SK-N-SH (cell line): ENCODE measurements around the gene PLA2G7. TPM values are rescaled to one million over a fixed set of nuclear protein-coding genes. Genes with fewer than 3 reads are reported as not detected.

Source experiments
- CTCF ChIA-PET: fragments of 300-600, 350-600 bp; formaldehyde crosslinking; extraction: SDS; loops from one replicate; lab custom pipeline; 2021; lab: Yijun Ruan, JAX
- POLR2A ChIA-PET: fragments of 350-600 bp; sonication (Branson Sonifier 250); formaldehyde crosslinking; extraction: SDS; loops from one replicate; lab custom pipeline; 2020; ENCODE audit warnings: antibody characterized with exemption, inconsistent platforms; lab: Yijun Ruan, JAX
- DNase-seq: peaks from one replicate; pipeline ENCODE4 v3.0.0; 2012
- H2AFZ ChIP-seq: fragments of 200-600 bp; sonication (generic); 2 replicates; pipeline ENCODE4 v1.8.1; 2016; ENCODE audit warnings: antibody characterized with exemption, mild to moderate bottlenecking, low read depth
- H3F3A ChIP-seq: fragments of 200-600 bp; sonication (generic); replicated peaks from 2 replicates; pipeline ENCODE3; 2016; ENCODE audit warnings: antibody characterized with exemption, mild to moderate bottlenecking; ENCODE audit not compliant: insufficient read depth
- H3K27ac ChIP-seq, 2 experiments: fragments of 200-500 bp in 1 of 2; fragments of 200-600 bp in 1 of 2; sonication (Bioruptor generic) in 1 of 2; sonication (generic), shearing (Covaris generic) in 1 of 2; 2 replicates each; pipeline versions ENCODE4 v1.5.1 to v1.6.1; 2014 to 2016; ENCODE audit warnings: low read depth in 2 of 2, inconsistent platforms in 1 of 2, low read length in 1 of 2, mild to moderate bottlenecking in 1 of 2, mixed read lengths in 1 of 2
- H3K27me3 ChIP-seq: fragments of 200-600 bp; sonication (generic), shearing (Covaris generic); 2 replicates; pipeline ENCODE4 v1.6.1; 2016; ENCODE audit warnings: mixed run types; ENCODE audit not compliant: insufficient read depth
- H3K36me3 ChIP-seq, 2 experiments: fragments of 200-500 bp in 1 of 2; fragments of 200-600 bp in 1 of 2; sonication (Bioruptor generic) in 1 of 2; sonication (generic) in 1 of 2; replicated peaks in 1 of 2; 2 replicates each; pipeline versions ENCODE3 to v1.5.1; 2014 to 2016; ENCODE audit warnings: low read length in 1 of 2, mild to moderate bottlenecking in 1 of 2; ENCODE audit not compliant: insufficient read depth in 2 of 2, control insufficient read depth in 1 of 2
- H3K4me1 ChIP-seq, 2 experiments: fragments of 200-500 bp in 1 of 2; fragments of 200-600 bp in 1 of 2; sonication (Bioruptor generic) in 1 of 2; sonication (generic), shearing (Covaris generic) in 1 of 2; 2 replicates each; pipeline versions ENCODE4 v1.5.1 to v1.6.1; 2014 to 2016; ENCODE audit warnings: low read depth in 1 of 2, low read length in 1 of 2, mixed run types in 1 of 2; ENCODE audit not compliant: insufficient read depth in 2 of 2, control insufficient read depth in 1 of 2
- H3K4me2 ChIP-seq: fragments of 200-600 bp; sonication (generic), shearing (Covaris generic); 2 replicates; pipeline ENCODE4 v1.6.1; 2017; ENCODE audit warnings: mixed run types
- H3K4me3 ChIP-seq, 2 experiments: fragments of 200-500 bp in 1 of 2; fragments of 200-600 bp in 1 of 2; sonication (Bioruptor generic) in 1 of 2; sonication (generic), shearing (Covaris generic) in 1 of 2; 2 replicates each; pipeline versions ENCODE4 v1.5.1 to v1.8.1; 2014 to 2016; ENCODE audit warnings: low read depth in 2 of 2, inconsistent platforms in 1 of 2, low read length in 1 of 2, mild to moderate bottlenecking in 1 of 2, mixed read lengths in 1 of 2, moderate library complexity in 1 of 2
- H3K79me2 ChIP-seq: fragments of 200-600 bp; sonication (generic); 2 replicates; pipeline ENCODE4 v1.8.1; 2017; ENCODE audit warnings: mild to moderate bottlenecking; ENCODE audit not compliant: insufficient read depth
- H3K9ac ChIP-seq: fragments of 200-600 bp; sonication (generic); 2 replicates; pipeline ENCODE4 v1.6.1; 2017; ENCODE audit warnings: mixed run types
- H3K9me2 ChIP-seq: fragments of 200-600 bp; sonication (generic); 2 replicates; pipeline ENCODE4 v1.6.1; 2017; ENCODE audit warnings: mixed run types
- H3K9me3 ChIP-seq: fragments of 200-600 bp; sonication (generic); 2 replicates; pipeline ENCODE4 v1.6.1; 2017; ENCODE audit warnings: mixed run types, mild to moderate bottlenecking, moderate library complexity
- H4K20me1 ChIP-seq: fragments of 200-600 bp; sonication (generic); 2 replicates; pipeline ENCODE4 v1.6.1; 2017; ENCODE audit warnings: mild to moderate bottlenecking, mixed run types; ENCODE audit not compliant: insufficient read depth
- ELF1 ChIP-seq: IDR thresholded peaks from 2 replicates; pipeline ENCODE4 v1.4.0; 2012
- EP300 ChIP-seq, 2 experiments: IDR thresholded peaks; 2 replicates each; pipeline versions ENCODE4 v1.4.0 to v1.6.1; 2012; ENCODE audit warnings: borderline replicate concordance in 1 of 2, low read depth in 1 of 2, low read length in 1 of 2
- FOSL2 ChIP-seq: IDR thresholded peaks from 2 replicates; pipeline ENCODE4 v1.4.0; 2012; ENCODE audit warnings: low read depth, mild to moderate bottlenecking, moderate library complexity, borderline replicate concordance
- GABPA ChIP-seq: IDR thresholded peaks from 2 replicates; pipeline ENCODE4 v1.4.0; 2012; ENCODE audit warnings: low read depth, mild to moderate bottlenecking
- GATA2 ChIP-seq: sonication (generic); formaldehyde crosslinking; IDR thresholded peaks from 2 replicates; pipeline ENCODE4 v1.5.0; 2020; ENCODE audit warnings: mild to moderate bottlenecking, missing genetic modification reagents
- MEF2A ChIP-seq: IDR thresholded peaks from 2 replicates; pipeline ENCODE4 v1.4.0; 2012; ENCODE audit warnings: low read depth, borderline replicate concordance
- NFIC ChIP-seq: IDR thresholded peaks from 2 replicates; pipeline ENCODE4 v1.4.0; 2012; ENCODE audit warnings: borderline replicate concordance
- RCOR1 ChIP-seq: fragments of 150-350 bp; IDR thresholded peaks from 2 replicates; pipeline ENCODE4 v1.6.1; 2017; ENCODE audit warnings: antibody characterized with exemption, low read length
- RFX5 ChIP-seq: IDR thresholded peaks from 2 replicates; pipeline ENCODE4 v1.6.1; 2012; ENCODE audit warnings: mild to moderate bottlenecking, improper control_type of control experiment, low read length
- RXRA ChIP-seq: IDR thresholded peaks from 2 replicates; pipeline ENCODE4 v1.4.0; 2012; ENCODE audit warnings: low read depth, mild to moderate bottlenecking, borderline replicate concordance
- SIN3A ChIP-seq: IDR thresholded peaks from 2 replicates; pipeline ENCODE4 v1.6.1; 2012; ENCODE audit warnings: low read depth, mild to moderate bottlenecking, low read length, moderate library complexity, borderline replicate concordance
- TEAD4 ChIP-seq: IDR thresholded peaks from 2 replicates; pipeline ENCODE4 v1.4.0; 2012; ENCODE audit warnings: mild to moderate bottlenecking, borderline replicate concordance; ENCODE audit not compliant: insufficient read depth
- YY1 ChIP-seq: IDR thresholded peaks from 2 replicates; pipeline ENCODE4 v1.4.0; 2012; ENCODE audit warnings: low read depth, mild to moderate bottlenecking
- WGBS: methylation state at CpG from one replicate; pipeline ENCODE4 v1.1.6; 2017; ENCODE audit warnings: low lambda C conversion rate; 5-methylcytosine and 5-hydroxymethylcytosine counted together
- polyA plus RNA-seq, 3 experiments: library from polyadenylated mRNA; depleted of rRNA; stranded (reverse); fragments of >200 nt; gene quantifications; 2 replicates each; pipeline ENCODE4 v1.2.3, GENCODE V29; 2012
- TF ChIP-seq, protein P1 (sequence below): fragments of 150-350 bp; IDR thresholded peaks from 2 replicates; pipeline ENCODE4 v1.6.1; 2016; ENCODE audit warnings: mild to moderate bottlenecking, low read depth, low read length
- TF ChIP-seq, protein P2 (sequence below): IDR thresholded peaks from 2 replicates; pipeline ENCODE4; 2012
- TF ChIP-seq, protein P3 (sequence below): fragments of 200-600 bp; sonication (generic); IDR thresholded peaks from 2 replicates; pipeline ENCODE4 v1.6.1; 2017; ENCODE audit warnings: antibody characterized with exemption, mild to moderate bottlenecking, moderate library complexity

The PLA2G7 gene
- polyA plus RNA-seq, 1 of the 3 experiments (the other 2 are of a cell fraction): not detected

DNA sequence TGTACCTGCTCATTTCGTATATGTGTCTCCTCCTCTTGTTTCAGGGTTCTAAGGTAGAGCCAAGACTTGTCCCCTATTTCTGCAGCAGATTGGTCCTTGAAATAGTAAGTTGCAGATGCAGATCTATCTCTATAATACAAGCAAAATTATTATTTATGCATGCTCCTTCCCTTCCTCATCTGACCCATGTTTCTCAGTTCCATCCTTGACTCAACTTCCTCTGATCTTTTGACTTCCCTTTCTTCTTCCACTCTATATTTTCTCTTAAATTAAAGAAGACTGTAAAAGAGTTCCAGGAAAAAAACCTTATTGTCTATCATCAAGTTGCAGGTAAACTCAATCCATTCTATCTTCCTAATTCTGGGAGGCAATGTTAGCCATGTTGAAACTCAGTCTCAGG, 23.7 kb downstream of the PLA2G7 start:
- Histone ChIP-seq H3K9me3 (no peaks in the 10 kb centered on the region), H3K9ac (no peak overlapping the region), H3F3A (no peaks in the 10 kb centered on the region), H3K4me2 (no peak overlapping the region)
- TF ChIP-seq GABPA (no peak), YY1 (no peak), FOSL2 (no peak), RXRA (no peak), TEAD4 (no peak), RCOR1 (no peak), GATA2 (CRISPR knock-in tag) (no peak), EP300 (IDR thresholded peaks at IDR 0.05; ENCODE audit: borderline replicate concordance in 1 of 2, low read depth in 1 of 2, low read length in 1 of 2) (no peak), NFIC (no peak), SIN3A (no peak), MEF2A (no peak), ELF1 (no peak), RFX5 (no peak)
- TF ChIP-seq, protein P1, sequence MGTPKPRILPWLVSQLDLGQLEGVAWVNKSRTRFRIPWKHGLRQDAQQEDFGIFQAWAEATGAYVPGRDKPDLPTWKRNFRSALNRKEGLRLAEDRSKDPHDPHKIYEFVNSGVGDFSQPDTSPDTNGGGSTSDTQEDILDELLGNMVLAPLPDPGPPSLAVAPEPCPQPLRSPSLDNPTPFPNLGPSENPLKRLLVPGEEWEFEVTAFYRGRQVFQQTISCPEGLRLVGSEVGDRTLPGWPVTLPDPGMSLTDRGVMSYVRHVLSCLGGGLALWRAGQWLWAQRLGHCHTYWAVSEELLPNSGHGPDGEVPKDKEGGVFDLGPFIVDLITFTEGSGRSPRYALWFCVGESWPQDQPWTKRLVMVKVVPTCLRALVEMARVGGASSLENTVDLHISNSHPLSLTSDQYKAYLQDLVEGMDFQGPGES: no peak
- TF ChIP-seq, protein P2, sequence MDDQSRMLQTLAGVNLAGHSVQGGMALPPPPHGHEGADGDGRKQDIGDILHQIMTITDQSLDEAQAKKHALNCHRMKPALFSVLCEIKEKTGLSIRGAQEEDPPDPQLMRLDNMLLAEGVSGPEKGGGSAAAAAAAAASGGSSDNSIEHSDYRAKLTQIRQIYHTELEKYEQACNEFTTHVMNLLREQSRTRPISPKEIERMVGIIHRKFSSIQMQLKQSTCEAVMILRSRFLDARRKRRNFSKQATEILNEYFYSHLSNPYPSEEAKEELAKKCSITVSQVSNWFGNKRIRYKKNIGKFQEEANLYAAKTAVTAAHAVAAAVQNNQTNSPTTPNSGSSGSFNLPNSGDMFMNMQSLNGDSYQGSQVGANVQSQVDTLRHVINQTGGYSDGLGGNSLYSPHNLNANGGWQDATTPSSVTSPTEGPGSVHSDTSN: no peak
- TF ChIP-seq, protein P3, sequence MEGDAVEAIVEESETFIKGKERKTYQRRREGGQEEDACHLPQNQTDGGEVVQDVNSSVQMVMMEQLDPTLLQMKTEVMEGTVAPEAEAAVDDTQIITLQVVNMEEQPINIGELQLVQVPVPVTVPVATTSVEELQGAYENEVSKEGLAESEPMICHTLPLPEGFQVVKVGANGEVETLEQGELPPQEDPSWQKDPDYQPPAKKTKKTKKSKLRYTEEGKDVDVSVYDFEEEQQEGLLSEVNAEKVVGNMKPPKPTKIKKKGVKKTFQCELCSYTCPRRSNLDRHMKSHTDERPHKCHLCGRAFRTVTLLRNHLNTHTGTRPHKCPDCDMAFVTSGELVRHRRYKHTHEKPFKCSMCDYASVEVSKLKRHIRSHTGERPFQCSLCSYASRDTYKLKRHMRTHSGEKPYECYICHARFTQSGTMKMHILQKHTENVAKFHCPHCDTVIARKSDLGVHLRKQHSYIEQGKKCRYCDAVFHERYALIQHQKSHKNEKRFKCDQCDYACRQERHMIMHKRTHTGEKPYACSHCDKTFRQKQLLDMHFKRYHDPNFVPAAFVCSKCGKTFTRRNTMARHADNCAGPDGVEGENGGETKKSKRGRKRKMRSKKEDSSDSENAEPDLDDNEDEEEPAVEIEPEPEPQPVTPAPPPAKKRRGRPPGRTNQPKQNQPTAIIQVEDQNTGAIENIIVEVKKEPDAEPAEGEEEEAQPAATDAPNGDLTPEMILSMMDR: no peak
- TF ChIP-seq, all 33 proteins: peak for 0
- Histone ChIP-seq H3K9me2 (no peaks in the 10 kb centered on the region), H3K27ac (no peak overlapping the region), H3K79me2 (no peaks in the 10 kb centered on the region), H3K4me1 (no peaks in the 10 kb centered on the region), H2AFZ (no peak overlapping the region), H3K4me3 (no peak overlapping the region), H3K36me3 (no peaks in the 10 kb centered on the region), H3K27me3 (no peaks in the 10 kb centered on the region), H4K20me1 (no peaks in the 10 kb centered on the region)
- 0% methylated on average over 1 of the region's 1 CpG for WGBS
- no peak for DNase-seq
- POLR2A ChIA-PET: no interaction called here
- CTCF ChIA-PET: no interaction called here

GRCh38 chr6:46706464-46706863, 28.7 kb downstream of the PLA2G7 start:
- no peak overlapping the region for H3K4me3 ChIP-seq
- ChIA-PET POLR2A (no interaction called here), CTCF (no interaction called here)
- no peak for TF ChIP-seq TEAD4
- no peak for TF ChIP-seq EP300 (IDR thresholded peaks at IDR 0.05; ENCODE audit: borderline replicate concordance in 1 of 2, low read depth in 1 of 2, low read length in 1 of 2)
- TF ChIP-seq RXRA: no peak
- WGBS: 7% methylated on average over 2 of the region's 2 CpGs
- no peaks in the 10 kb centered on the region for H3F3A ChIP-seq
- H3K9me3 ChIP-seq: no peaks in the 10 kb centered on the region
- no peaks in the 10 kb centered on the region for H3K9me2 ChIP-seq
- no peaks in the 10 kb centered on the region for H3K27me3 ChIP-seq
- DNase-seq: no peak
- no peaks in the 10 kb centered on the region for H3K4me1 ChIP-seq
- no peak overlapping the region for H3K9ac ChIP-seq
- H3K79me2 ChIP-seq: no peaks in the 10 kb centered on the region
- H3K27ac ChIP-seq: no peak overlapping the region
- H2AFZ ChIP-seq: no peak overlapping the region
- no peak overlapping the region for H3K4me2 ChIP-seq
- no peaks in the 10 kb centered on the region for H4K20me1 ChIP-seq
- H3K36me3 ChIP-seq: no peaks in the 10 kb centered on the region
